NCI-H526 (cell line): ENCODE data around the gene SMIM20.
A peak's percentile ranks its signal among the peaks of the same experiment; 100 is the strongest.

Source experiments
- DNase-seq, 2 experiments: peaks; one replicate each; lab custom pipeline; 2025; lab: John Stamatoyannopoulos, UW

The SMIM20 gene

GRCh38 chr4:25926462-25926861 lies 12.4 kb downstream of the SMIM20 start:
- no peak for DNase-seq

GRCh38 chr4:25927361-25928195 lies 13.6 kb downstream of the SMIM20 start:
- DNase-seq, result no peak

- no peak for DNase-seq
Measured at GRCh38 chr4:25928379-25929297, 14.6 kb downstream of the SMIM20 start.

GRCh38 chr4:25929298-25929686 lies 15.3 kb downstream of the SMIM20 start:
- DNase-seq, result no peak

- no peak for DNase-seq
Measured at GRCh38 chr4:25930731-25931354, 16.8 kb downstream of the SMIM20 start.

- DNase-seq, result no peak
Measured at GRCh38 chr4:25936696-25937095, 22.7 kb downstream of the SMIM20 start.

- DNase-seq, result no peak
Measured at GRCh38 chr4:25937801-25938200, 23.8 kb downstream of the SMIM20 start.

GRCh38 chr4:25938366-25938765 lies 24.3 kb downstream of the SMIM20 start:
- no peak for DNase-seq

GRCh38 chr4:25938787-25939186 lies 24.8 kb downstream of the SMIM20 start:
- no peak for DNase-seq

GRCh38 chr4:25939330-25939729 lies 25.3 kb downstream of the SMIM20 start:
- no peak for DNase-seq

GRCh38 chr4:25941457-25942221 lies 27.6 kb downstream of the SMIM20 start:
- no peak for DNase-seq

GRCh38 chr4:25943312-25943711 lies 29.3 kb downstream of the SMIM20 start:
- DNase-seq, result no peak

- DNase-seq, result no peak
Measured at GRCh38 chr4:25943805-25944204, 29.8 kb downstream of the SMIM20 start.

GRCh38 chr4:25948051-25948450 lies 34.0 kb downstream of the SMIM20 start:
- no peak for DNase-seq

- DNase-seq, result peak; percentile 44 to 72
Measured at GRCh38 chr4:25949173-25949748, 35.2 kb downstream of the SMIM20 start.

- DNase-seq, result no peak
Measured at GRCh38 chr4:25949994-25950393, 36.0 kb downstream of the SMIM20 start.

GRCh38 chr4:25950461-25951389 lies 36.7 kb downstream of the SMIM20 start:
- DNase-seq, result no peak

- no peak for DNase-seq
Measured at GRCh38 chr4:25951390-25951952, 37.5 kb downstream of the SMIM20 start.

GRCh38 chr4:25953740-25954139 lies 39.7 kb downstream of the SMIM20 start:
- no peak for DNase-seq
